ENCODE measurements around the gene TDRD6.

Gene TDRD6

GRCh38 chr6:46704562-46704961 is 16.9 kb downstream of the TDRD6 start:
- no peak for DNase-seq (ENCODE audit: extremely low read depth, low read depth)
- no peak for TF ChIP-seq CTCF (IDR thresholded peaks at IDR 0.05; ENCODE audit: low read depth, low read length)

- DNase-seq (ENCODE audit: extremely low read depth, low read depth): no peak
- TF ChIP-seq CTCF (IDR thresholded peaks at IDR 0.05; ENCODE audit: low read depth, low read length): no peak
Measured at GRCh38 chr6:46706464-46706863, 18.8 kb downstream of the TDRD6 start.

- no peak for DNase-seq (ENCODE audit: extremely low read depth, low read depth)
- TF ChIP-seq CTCF (IDR thresholded peaks at IDR 0.05; ENCODE audit: low read depth, low read length): no peak
Measured at GRCh38 chr6:46711491-46711890, 23.8 kb downstream of the TDRD6 start.

- DNase-seq (ENCODE audit: extremely low read depth, low read depth): no peak
- no peak for TF ChIP-seq CTCF (IDR thresholded peaks at IDR 0.05; ENCODE audit: low read depth, low read length)
Measured at GRCh38 chr6:46715141-46715540, 27.5 kb downstream of the TDRD6 start.

- DNase-seq (ENCODE audit: extremely low read depth, low read depth): no peak
- no peak for TF ChIP-seq CTCF (IDR thresholded peaks at IDR 0.05; ENCODE audit: low read depth, low read length)
Measured at GRCh38 chr6:46719099-46719498, 31.4 kb downstream of the TDRD6 start.

- no peak for TF ChIP-seq CTCF (IDR thresholded peaks at IDR 0.05; ENCODE audit: low read depth, low read length)
- no peak for DNase-seq (ENCODE audit: extremely low read depth, low read depth)
Measured at GRCh38 chr6:46720401-46720800, 32.7 kb downstream of the TDRD6 start.

- no peak for DNase-seq (ENCODE audit: extremely low read depth, low read depth)
- no peak for TF ChIP-seq CTCF (IDR thresholded peaks at IDR 0.05; ENCODE audit: low read depth, low read length)
Measured at GRCh38 chr6:46729787-46730326, 42.2 kb downstream of the TDRD6 start.

Data from AG09319 (cell line).